GM20431 (cell line): Measurements from ENCODE around the gene CDK13.

ENCODE experiments used
- in situ Hi-C: fragments of 300-500 bp; cut with MseI, MboI; formaldehyde crosslinking; loops from one replicate; pipeline ENCODE4 v1.15.0; 2020; ENCODE audit warnings: low sequenced_read_pairs; ENCODE audit not compliant: unreplicated experiment

Gene CDK13

DNA sequence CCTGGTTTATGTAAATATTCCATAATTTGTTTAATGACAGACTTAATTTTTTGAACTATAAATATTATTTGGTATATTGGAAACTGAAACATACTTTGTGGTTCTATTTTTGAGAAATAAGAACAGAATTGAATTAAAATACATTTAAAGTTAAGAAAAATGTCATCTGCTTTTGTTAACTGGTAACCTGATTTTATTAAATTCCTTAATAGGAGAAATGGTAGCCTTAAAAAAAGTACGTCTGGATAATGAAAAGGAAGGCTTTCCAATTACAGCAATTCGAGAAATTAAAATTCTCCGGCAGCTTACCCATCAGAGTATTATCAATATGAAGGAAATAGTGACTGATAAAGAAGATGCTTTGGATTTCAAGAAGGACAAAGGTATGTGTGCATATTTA lies 51.6 kb downstream of the CDK13 start:
- in situ Hi-C loops: no loop called here

DNA sequence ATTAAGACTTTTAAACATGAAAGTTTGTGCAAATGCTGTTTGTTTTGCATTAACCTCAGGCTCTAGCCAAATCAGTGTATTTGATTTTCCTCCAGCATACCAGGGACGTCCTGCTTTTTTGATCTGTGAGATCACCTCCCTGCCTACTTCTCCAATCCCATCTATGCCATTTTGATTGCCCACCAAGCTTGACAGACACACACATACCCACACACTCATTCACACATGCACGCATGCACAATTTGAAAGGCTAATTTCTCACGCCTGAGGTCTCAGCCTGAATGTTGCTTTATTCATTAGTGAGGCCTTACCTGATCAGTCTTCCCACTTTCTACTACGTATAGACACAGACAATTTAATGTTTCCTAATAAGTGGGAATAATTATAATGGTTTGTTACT lies 53.5 kb downstream of the CDK13 start:
- in situ Hi-C loops: no loop called here

DNA sequence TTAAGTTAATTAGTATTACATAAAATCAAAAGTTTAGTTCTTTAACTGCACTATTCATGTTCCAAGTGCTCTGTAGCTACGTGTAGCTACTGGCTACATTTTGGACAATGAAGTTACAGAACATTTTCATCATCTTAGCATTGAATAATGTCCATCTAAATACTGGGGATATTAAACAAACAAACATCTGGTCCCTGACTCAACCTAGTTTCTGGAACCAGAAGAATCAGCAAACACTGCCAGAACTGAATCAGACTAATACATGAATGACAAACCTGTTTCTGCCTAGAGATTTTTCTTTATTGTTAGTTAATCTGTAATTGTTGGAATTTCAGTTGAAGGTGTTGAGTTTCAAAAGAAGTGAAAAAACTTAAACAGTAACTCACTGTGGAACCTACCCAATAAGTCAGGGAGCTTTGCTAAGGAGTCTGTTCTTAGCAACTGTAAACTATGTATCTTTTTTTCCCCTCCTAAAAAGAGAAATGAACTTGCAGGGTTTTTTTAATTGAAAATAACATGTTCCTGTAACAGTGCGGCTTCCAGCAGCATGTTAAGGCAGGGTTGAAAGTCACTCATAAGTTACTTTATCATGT lies 58.3 kb downstream of the CDK13 start:
- in situ Hi-C loops: no loop called here

DNA sequence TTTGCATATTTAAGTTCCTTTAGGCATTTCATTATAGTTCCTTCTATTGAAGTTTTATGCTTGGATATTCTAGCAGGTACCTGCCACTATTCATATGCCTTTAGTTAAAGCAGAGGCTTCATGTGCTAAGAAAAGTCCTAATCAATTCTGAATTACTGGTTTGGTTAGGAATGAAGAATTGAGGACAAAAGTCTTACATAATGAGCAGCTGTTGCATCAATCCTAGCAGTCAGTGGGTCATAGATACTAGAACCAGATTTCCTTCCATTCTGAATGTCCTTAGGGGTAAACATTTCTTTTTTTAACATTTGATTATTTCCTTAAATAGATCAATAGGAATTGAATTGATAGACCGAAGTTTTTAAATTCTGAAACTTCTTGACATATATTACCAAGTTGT lies 59.2 kb downstream of the CDK13 start:
- in situ Hi-C loops: no loop called here

DNA sequence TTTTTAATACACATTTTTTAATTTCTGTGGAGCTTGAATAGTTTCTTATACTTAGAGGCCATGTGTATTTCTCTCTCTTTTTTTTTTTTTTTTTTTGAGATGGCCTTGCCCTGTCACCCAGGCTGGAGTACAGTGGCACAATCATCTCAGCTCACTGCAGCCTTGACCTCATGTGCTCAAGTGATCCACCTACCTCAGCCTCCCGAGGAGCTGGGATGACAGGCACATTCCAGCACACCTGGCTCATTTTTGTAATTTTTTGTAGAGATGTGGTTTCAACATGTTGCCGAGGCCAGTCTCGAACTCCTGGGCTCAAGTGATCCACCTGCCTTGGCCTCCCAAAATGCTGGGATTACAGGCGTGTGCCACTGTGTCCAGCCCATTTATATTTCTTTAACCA lies 64.3 kb downstream of the CDK13 start:
- in situ Hi-C loops: no loop called here

DNA sequence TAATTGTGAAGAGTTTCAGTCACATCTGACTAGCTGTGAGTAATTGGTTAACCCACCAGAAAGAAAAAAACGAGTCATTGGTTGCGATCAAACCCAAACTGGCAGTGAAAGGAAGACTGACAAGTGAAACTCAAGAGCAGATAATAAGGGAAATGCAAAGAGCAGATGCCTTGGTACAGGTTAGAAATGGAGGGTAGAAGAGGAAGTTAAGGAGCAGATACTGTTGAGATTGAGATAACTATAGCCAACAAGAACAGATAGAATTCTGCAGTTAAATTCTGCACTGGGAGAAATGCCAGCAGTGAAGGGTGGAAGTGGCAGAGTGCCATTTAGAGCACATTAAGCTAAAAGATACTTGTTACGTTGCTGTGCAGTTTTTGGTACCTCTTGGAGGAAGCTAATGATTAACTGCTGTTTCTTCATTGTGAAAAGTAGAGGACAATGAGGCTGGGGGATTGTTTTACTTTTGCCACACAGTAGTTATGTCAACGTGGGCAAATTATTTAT lies 65.8 kb downstream of the CDK13 start:
- in situ Hi-C loops: no loop called here

DNA sequence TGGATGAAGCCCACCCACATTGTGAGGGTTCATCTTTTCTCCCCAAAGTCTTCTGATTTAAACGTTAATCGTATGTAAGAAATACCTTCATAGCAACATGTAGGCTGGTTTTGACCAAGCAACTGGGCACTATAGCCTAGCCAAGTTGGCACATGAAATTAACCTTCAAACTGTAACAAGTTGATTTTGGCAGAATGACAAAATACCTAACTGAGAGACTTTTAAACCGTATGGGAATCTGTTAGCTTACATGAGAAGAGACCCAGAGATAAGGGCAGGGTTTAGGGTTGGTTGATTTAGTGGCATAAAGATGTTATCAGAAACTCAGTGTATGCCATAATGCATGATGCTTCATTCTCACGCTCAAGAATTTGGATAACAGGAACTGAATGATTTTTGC lies 69.5 kb downstream of the CDK13 start:
- in situ Hi-C loops: no loop called here

DNA sequence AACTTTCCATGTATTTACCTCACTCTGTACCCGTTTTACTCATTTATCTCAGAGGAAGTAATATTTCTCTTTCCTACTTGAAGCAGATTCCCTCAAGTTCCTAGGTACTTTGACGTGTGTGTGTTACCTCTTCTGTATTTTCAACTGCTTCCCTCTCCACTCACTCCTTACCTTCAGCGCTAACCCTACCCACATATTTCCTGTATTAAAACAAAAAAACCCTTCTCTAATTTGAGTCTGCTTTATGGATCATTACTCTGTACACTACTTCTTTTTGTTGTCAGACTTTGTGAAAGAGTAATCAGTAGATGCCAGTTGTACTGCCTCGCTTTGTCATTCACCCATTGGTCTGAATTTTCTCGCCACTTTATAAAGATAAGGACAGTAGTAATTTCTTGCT lies 74.0 kb downstream of the CDK13 start:
- in situ Hi-C loops: no loop called here

DNA sequence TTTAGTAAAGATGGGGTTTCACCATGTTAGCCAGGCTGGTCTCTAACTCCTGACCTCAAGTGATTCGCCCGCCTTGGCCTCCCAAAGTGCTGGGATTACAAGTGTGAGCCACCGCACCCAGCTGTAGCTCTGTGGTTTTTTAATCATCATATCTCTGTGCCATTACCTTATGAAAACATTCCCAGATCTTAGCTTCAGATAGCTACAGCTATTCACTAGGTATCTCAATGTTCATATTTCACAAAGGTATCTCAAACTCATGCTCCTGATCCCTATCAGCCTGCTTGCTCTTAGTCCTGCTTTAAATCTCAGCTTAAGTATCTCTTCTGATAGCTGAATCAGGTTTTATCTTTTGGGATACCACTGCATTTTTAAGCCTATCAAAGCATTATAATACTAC lies 74.8 kb downstream of the CDK13 start:
- in situ Hi-C loops: no loop called here

DNA sequence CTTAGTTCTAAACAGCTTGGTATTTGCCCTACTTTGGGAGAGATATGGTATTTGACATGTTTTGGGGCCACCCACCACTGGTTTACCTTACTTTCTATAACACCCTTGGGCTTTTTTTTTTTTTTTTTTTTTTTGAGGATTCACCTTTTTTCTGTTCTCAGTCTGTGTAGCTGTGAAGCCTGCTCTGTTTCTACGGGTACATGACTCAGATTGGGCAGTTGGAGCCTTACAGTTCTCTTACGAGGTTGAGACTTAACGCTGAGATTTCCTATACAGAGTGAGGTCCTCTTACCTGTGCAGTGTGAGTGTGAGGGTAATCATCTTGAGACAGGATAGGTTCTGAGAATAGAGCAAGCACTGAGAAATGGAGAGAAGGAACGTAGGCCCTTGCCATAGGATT lies 77.5 kb downstream of the CDK13 start:
- in situ Hi-C loops: no loop called here

DNA sequence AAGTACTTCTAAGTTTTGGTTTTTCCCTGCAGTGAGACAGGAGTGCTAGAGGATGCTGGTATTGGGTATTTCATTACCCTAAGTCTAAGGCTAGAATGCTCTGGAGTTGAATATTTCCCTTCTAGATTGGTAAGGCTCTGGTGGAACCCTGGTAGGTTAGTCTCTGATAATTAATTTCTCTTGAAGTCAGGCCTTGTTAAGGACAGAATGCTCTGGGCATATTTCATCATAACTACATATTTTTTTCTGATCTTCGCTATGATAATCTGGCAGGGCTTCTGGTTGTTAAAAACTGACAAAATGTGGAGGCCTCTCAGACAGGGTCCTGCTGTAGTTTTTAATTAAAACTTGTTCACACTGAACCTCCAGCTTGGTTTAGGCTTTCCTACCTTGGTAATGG lies 83.8 kb downstream of the CDK13 start:
- in situ Hi-C loops: no loop called here

DNA sequence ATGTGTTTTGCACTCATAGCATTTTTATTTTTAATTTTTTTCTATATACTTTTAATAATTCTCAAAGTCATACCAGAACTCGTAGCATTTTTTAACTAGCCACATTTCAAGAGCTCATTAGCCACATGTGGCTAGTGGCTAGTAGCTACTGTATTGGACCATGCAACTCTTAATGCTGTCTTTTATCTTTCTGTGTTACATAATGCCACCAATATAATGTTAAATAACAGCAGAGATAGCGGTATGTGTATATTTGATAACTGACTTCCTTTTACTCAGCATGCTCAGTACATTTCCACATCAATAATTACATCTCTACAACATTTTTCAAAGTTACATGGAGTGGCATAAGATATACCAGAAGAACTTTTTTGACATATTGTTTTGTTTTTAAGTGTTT lies 91.4 kb downstream of the CDK13 start:
- in situ Hi-C loops: no loop called here

DNA sequence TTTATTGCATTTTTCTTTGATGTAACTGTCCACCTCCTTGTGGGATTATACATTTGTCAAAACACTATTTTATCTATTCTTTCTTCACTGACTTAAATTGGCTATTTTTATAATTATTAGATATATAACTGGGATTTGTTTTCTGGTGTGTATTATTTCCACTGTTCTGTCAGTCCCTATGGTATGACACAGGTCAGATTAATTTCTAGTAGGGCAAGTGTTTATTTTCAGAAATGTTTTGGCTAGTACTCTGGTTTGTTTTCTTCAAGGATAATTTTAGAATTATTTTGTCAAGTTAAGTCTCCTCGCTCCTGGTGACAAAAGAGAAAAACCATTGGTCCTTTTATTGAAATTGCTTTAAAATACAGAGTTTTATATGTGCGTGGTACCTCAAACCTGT lies 93.1 kb downstream of the CDK13 start:
- in situ Hi-C loops: no loop called here

DNA sequence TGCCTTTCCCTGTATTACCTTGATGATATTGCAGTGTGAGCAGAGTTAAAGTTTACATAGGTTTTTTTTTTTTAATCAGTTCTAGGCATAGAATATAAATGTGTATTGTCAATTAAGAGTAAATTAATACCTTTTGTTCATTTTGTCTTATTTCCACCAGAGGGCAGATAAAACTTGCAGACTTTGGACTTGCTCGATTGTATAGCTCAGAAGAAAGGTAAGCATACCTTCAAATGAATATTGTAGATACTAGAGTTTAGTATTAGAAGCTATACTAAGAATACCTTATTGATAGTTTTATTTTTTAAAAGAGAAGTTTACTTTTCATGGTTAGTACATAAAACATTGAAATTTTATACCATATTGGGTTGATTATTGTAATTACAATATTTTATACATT lies 97.6 kb downstream of the CDK13 start:
- in situ Hi-C loops: no loop called here

DNA sequence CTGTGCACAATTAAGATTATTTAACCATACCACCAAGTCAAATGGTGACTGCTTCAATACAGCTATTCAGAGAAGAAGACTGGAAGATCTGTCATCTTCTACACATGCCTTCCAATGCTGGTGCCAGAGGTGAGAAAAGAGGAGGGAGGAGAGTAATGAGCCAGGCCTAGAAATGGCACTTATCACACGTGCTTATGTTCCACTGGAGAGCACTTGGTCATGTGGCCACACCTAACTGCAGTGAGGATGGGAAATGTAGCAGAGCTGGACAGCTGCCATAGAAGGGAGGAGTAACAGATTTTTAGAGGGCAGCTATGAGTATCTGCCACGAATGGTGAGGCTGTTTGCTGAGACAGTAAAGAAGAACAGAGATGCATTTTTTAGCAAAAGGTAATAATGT lies 107.2 kb downstream of the CDK13 start:
- in situ Hi-C loops: loop anchor here (25.0 kb wide), 1 partner anchor 170 kb away; no protein-coding TSS in a partner anchor

DNA sequence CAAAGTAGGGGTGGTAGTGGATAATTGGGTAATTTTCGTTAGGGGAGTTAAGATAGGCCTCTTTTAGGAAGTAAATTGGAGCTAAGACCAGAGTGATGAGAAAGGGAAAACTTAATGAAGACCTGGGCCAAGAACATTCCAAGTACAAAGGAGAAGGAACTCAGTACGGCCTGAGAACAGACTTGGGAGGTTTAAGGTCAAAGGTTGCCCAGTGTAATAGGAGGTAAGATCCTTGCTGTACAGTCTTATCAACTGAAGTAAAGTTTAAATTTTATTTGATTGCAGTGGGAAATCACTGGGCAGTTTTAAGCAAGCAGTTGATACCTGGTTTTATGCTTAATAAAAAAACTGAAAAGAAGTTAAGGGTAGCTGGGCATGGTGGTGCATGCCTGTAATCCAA lies 108.0 kb downstream of the CDK13 start:
- in situ Hi-C loops: loop anchor here (25.0 kb wide), 1 partner anchor 171 kb away; no protein-coding TSS in a partner anchor

DNA sequence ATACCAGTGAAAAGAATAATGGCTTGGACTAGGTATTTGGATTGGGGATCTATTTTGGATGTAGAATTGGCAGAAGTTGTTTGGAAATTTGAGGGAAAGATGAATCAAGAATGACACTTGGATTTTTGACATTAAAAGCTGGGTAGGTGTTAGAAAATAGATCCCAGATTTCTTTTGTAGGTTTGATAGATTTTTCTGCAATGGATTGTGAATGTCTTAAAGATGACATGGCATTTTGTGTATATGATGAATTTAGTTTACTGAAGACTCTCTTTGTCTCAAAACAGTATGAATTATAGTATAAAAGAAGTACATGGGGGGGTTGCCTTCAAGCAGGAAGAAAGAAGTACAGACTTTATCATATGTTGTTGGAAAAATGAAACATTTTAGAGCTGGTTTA lies 108.6 kb downstream of the CDK13 start:
- in situ Hi-C loops: loop anchor here (25.0 kb wide), 1 partner anchor 171 kb away; no protein-coding TSS in a partner anchor

DNA sequence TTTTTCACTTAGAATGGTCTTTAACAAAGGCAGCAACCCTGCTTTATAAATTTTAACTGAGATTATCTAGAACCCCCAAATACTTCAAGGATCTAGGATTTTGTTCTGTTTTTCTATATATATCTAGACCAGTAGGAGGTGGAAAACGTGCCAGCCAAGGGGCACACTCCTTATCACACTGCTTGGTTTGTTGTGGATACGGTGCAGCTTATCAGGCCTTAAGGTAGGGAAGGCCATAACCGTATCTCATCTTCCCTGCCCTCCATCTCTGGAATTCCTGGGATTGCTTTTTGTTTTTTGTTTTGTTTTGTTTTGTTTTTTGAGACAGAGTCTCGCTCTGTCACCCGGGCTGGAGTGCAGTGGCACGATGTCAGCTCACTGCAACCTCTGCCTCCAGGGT lies 109.0 kb downstream of the CDK13 start:
- in situ Hi-C loops: loop anchor here (25.0 kb wide), 1 partner anchor 172 kb away; no protein-coding TSS in a partner anchor

DNA sequence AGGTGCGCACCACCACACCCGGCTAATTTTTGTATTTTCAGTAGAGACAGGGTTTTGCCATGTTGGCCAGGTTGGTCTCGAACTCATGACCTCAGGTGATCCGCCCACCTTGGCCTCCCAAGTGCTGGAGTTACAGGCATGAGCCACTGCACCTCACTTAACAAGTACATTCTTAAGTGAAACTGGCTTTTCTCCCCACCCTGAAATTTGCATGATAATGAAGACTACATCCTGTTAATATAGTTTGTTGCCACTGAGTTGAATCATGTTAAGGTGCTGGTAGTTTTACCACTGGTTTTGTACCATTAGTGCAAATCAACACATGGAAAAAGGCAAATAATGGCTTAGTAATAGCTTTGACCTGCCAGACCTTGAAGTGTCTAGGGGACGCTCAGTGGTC lies 122.2 kb downstream of the CDK13 start:
- in situ Hi-C loops: loop anchor here (25.0 kb wide), 1 partner anchor 185 kb away; no protein-coding TSS in a partner anchor

DNA sequence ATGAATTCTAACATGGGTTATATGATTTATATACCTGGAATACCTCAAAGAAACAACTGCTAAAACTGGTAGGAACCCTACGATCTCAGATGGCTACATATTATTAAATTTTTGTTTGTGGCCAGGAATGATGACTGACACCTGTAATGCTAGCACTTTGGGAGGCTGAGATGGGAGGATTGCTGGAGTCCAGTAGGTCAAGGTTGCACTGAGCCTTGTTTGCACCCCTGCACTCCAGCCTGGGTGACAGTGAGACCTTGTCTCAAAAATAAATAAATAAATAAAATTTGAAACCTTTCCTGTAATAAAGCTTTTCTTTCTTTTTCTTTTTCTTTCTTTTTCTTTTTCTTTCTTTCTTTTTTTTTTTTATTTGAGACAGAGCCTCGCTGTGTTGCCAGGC lies 123.2 kb downstream of the CDK13 start:
- in situ Hi-C loops: loop anchor here (25.0 kb wide), 1 partner anchor 186 kb away; no protein-coding TSS in a partner anchor

DNA sequence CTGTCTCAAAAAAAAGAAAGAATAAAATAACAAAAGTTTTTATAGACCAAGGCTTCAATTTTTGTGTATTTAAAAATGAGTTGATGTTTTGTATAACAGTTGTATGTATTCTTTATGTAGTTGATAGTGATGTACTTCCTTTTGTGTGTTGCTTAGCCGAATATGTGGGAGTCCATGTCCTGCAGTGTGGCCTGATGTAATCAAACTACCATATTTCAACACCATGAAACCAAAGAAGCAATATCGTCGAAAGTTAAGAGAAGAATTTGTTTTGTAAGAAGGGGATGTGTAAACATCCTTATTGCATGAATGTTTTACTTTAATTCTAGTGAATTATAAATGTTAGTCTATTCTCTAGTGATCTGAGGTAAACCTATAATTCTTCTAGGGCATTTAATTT lies 127.8 kb downstream of the CDK13 start:
- in situ Hi-C loops: no loop called here

DNA sequence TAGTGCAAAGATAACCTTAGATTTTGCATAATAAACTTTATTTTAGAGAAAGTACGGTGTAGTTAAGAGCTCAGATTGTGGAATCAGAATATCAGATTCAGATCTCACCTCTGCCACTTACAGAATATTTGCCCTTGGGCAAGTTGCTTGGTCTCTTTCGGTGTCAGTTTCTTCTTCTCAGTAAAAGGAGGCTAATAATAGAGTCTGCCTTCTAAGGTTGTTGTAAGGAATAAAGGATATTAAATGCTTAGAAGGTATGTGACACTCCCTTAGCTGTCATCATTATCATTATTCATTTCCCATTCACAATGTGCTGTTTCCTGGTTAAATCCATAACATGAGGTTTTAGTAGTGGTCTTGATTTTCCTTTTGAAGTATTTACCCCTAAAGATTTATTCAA lies 142.1 kb downstream of the CDK13 start:
- in situ Hi-C loops: no loop called here
